Upper lobe of left lung (tissue), 4 donors: ENCODE results near the gene ENO3.

Experiments used
- POLR2A ChIP-seq, 4 donors: fragments of 450-650 bp; IDR thresholded peaks; one replicate each; pipeline ENCODE4 v1.5.1; 2016 to 2017; ENCODE audit warnings: antibody characterized with exemption in 4 of 4, mild to moderate bottlenecking in 2 of 4
- POLR2AphosphoS5 ChIP-seq, 2 donors: sonication (generic); formaldehyde crosslinking; IDR thresholded peaks; one replicate each; pipeline ENCODE4 v1.5.1; 2017; ENCODE audit warnings: antibody characterized with exemption in 2 of 2
- TF ChIP-seq, protein P1 (sequence below), 6 experiments: fragments of 450-650 bp in 4 of 6; fragments of 200-600 bp in 2 of 6; sonication (generic) in 2 of 6; IDR thresholded peaks; one replicate each; pipeline ENCODE4 v1.5.1; 2016 to 2019; ENCODE audit warnings: antibody characterized with exemption in 6 of 6

- TF ChIP-seq POLR2A (IDR thresholded peaks at IDR 0.05) (no peak), POLR2AphosphoS5 (IDR thresholded peaks at IDR 0.05) (no peak)
- TF ChIP-seq, protein P1, sequence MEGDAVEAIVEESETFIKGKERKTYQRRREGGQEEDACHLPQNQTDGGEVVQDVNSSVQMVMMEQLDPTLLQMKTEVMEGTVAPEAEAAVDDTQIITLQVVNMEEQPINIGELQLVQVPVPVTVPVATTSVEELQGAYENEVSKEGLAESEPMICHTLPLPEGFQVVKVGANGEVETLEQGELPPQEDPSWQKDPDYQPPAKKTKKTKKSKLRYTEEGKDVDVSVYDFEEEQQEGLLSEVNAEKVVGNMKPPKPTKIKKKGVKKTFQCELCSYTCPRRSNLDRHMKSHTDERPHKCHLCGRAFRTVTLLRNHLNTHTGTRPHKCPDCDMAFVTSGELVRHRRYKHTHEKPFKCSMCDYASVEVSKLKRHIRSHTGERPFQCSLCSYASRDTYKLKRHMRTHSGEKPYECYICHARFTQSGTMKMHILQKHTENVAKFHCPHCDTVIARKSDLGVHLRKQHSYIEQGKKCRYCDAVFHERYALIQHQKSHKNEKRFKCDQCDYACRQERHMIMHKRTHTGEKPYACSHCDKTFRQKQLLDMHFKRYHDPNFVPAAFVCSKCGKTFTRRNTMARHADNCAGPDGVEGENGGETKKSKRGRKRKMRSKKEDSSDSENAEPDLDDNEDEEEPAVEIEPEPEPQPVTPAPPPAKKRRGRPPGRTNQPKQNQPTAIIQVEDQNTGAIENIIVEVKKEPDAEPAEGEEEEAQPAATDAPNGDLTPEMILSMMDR (IDR thresholded peaks at IDR 0.05), result no peak
Measured at GRCh38 chr17:4971826-4972225, 20.9 kb downstream of the ENO3 start.
